CD4-positive, alpha-beta memory T cell (primary cell): ENCODE results near the gene DMAC1. TPM values are rescaled to one million over a fixed set of nuclear protein-coding genes. Genes with fewer than 3 reads are reported as not detected.

ENCODE experiments used
- CTCF ChIA-PET: fragments of 350-600 bp; sonication (Branson Sonifier 250); formaldehyde crosslinking; loops from one replicate; lab custom pipeline; 2021; ENCODE audit warnings: inconsistent platforms; ENCODE audit not compliant: partially characterized antibody; lab: Charles Lee
- POLR2A ChIA-PET: fragments of 350-600 bp; sonication (Branson Sonifier 250); formaldehyde crosslinking; loops from one replicate; lab custom pipeline; 2021; ENCODE audit not compliant: partially characterized antibody; lab: Charles Lee
- DNase-seq, 5 donors: peaks; one replicate each; pipeline versions ENCODE4 v3.0.0 to v3.0.0-alpha.2; 2020 to 2022; ENCODE audit warnings: mixed read lengths in 1 of 5
- H3K27ac ChIP-seq: one replicate; pipeline ENCODE4 v1.7.0; 2013; ENCODE audit warnings: low read depth, low read length
- H3K27me3 ChIP-seq: 2 replicates; pipeline ENCODE4 v1.7.0; 2013; ENCODE audit warnings: mild to moderate bottlenecking, low read length, moderate library complexity; ENCODE audit not compliant: insufficient read depth
- H3K36me3 ChIP-seq: 2 replicates; pipeline ENCODE4 v1.7.0; 2013; ENCODE audit warnings: mild to moderate bottlenecking, low read length, moderate library complexity; ENCODE audit not compliant: insufficient read depth
- H3K4me1 ChIP-seq: 2 replicates; pipeline ENCODE4 v1.7.0; 2013; ENCODE audit warnings: mild to moderate bottlenecking, low read length, moderate library complexity; ENCODE audit not compliant: insufficient read depth
- H3K4me3 ChIP-seq, 2 donors: one replicate each; pipeline ENCODE4 v1.7.0; 2013; ENCODE audit warnings: low read length in 2 of 2, mild to moderate bottlenecking in 1 of 2
- H3K9me3 ChIP-seq, 2 donors: one replicate each; pipeline ENCODE4 v1.7.0; 2013; ENCODE audit warnings: low read length in 2 of 2, control low read depth in 1 of 2; ENCODE audit not compliant: control insufficient read depth in 1 of 2
- H3K27ac Mint-ChIP-seq, 7 donors: one replicate each; pipeline ENCODE4 v1.8.0; 2020 to 2021; ENCODE audit warnings: mixed read lengths in 7 of 7, mild to moderate bottlenecking in 6 of 7, inconsistent platforms in 3 of 7, moderate library complexity in 3 of 7
- H3K27me3 Mint-ChIP-seq, 2 donors: one replicate each; pipeline ENCODE4 v1.8.0; 2020 to 2021; ENCODE audit warnings: mixed read lengths in 2 of 2
- H3K36me3 Mint-ChIP-seq, 2 donors: one replicate each; pipeline ENCODE4 v1.8.0; 2020 to 2021; ENCODE audit warnings: mixed read lengths in 2 of 2, inconsistent platforms in 1 of 2, mild to moderate bottlenecking in 1 of 2
- H3K4me1 Mint-ChIP-seq, 4 donors: one replicate each; pipeline ENCODE4 v1.8.0; 2020 to 2021; ENCODE audit warnings: mixed read lengths in 4 of 4, mild to moderate bottlenecking in 1 of 4
- H3K4me3 Mint-ChIP-seq, 8 donors: one replicate each; pipeline ENCODE4 v1.8.0; 2020 to 2021; ENCODE audit warnings: mixed read lengths in 8 of 8, mild to moderate bottlenecking in 7 of 8, moderate library complexity in 6 of 8, inconsistent platforms in 3 of 8
- H3K9me3 Mint-ChIP-seq, 8 donors: one replicate each; pipeline ENCODE4 v1.8.0; 2020 to 2021; ENCODE audit warnings: mixed read lengths in 8 of 8, mild to moderate bottlenecking in 5 of 8, inconsistent platforms in 3 of 8, moderate library complexity in 1 of 8
- intact Hi-C: fragments of 100-400 bp; cut with micrococcal nuclease; formaldehyde crosslinking; loops from one replicate; pipeline ENCODE4 v1.15.1; 2023
- polyA plus RNA-seq, 2 donors: library from polyadenylated mRNA; unstranded; fragments of 300-500 nt; fragmentation: Illumina TruSeq; gene quantifications; one replicate each; pipeline ENCODE4 v1.2.3, GENCODE V29; 2021
- total RNA-seq, 2 experiments: library from RNA; stranded (reverse); gene quantifications; one replicate each; pipeline ENCODE4 v1.2.3, GENCODE V29; 2021

Gene DMAC1
- total and polyA plus RNA-seq, 4 experiments from 2014 or later: 29.2 to 61.0 (median 34.4) TPM

GRCh38 chr9:7785813-7786212 is 13.8 kb downstream of the DMAC1 start:
- Mint-ChIP-seq H3K27me3 (no peaks in the 10 kb centered on the region), H3K27ac (no peak overlapping the region), H3K36me3 (peaks cover under 1 to 6% of the 10 kb centered on the region in 2 donors), H3K4me1 (peaks cover 0 to 8% (median 1%) of the 10 kb centered on the region in 4 donors), H3K9me3 (no peaks in the 10 kb centered on the region), H3K4me3 (no peak overlapping the region)
- Histone ChIP-seq H3K4me1 (no peaks in the 10 kb centered on the region), H3K27ac (no peak overlapping the region), H3K4me3 (no peak overlapping the region), H3K9me3 (no peaks in the 10 kb centered on the region), H3K27me3 (no peaks in the 10 kb centered on the region), H3K36me3 (no peaks in the 10 kb centered on the region)
- intact Hi-C loops: no loop called here
- ChIA-PET POLR2A (no interaction called here), CTCF (no interaction called here)
- no peak for DNase-seq

DNA sequence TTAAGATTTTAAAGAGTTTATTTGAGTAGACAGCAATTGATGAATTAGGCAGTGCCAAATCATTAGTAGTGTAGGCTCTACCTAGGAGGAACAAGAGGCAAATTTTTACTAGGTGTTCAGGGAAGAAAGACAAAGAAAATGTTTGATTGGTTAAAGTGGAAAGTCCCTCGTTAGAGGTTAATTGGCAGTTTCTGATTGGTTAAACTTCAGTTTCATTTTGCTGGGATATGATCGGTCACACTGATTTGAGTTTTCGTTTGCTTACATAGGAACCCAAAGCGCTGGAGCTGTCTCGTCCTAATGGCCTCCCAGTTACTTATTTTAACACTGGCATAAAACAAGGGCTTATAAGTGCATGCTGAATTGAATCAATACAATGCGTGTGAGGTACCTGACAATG is 15.1 kb downstream of the DMAC1 start:
- DNase-seq: peak in 2 of 5 donors; percentile 4 to 6
- Mint-ChIP-seq H3K4me1 (peaks cover 0 to 8% (median 1%) of the 10 kb centered on the region in 4 donors), H3K27ac (peak overlapping the region in 1 of 7 donors; percentile 10), H3K36me3 (peaks cover 0 to 6% of the 10 kb centered on the region in 2 donors), H3K9me3 (no peaks in the 10 kb centered on the region), H3K27me3 (peaks cover 0 to 1% of the 10 kb centered on the region in 2 donors), H3K4me3 (no peak overlapping the region)
- H3K36me3 ChIP-seq: no peaks in the 10 kb centered on the region
- ChIA-PET CTCF (no interaction called here), POLR2A (no interaction called here)
- intact Hi-C loops: no loop called here
- H3K27me3 ChIP-seq: no peaks in the 10 kb centered on the region
- no peak overlapping the region for H3K4me3 ChIP-seq
- H3K9me3 ChIP-seq: no peaks in the 10 kb centered on the region
- no peaks in the 10 kb centered on the region for H3K4me1 ChIP-seq
- no peak overlapping the region for H3K27ac ChIP-seq

GRCh38 chr9:7783635-7784063 is 15.9 kb downstream of the DMAC1 start:
- no peaks in the 10 kb centered on the region for H3K9me3 ChIP-seq
- Mint-ChIP-seq H3K36me3 (peaks cover 0 to 6% of the 10 kb centered on the region in 2 donors), H3K4me1 (peaks cover 0 to 8% (median 1%) of the 10 kb centered on the region in 4 donors), H3K27ac (peak overlapping the region in 1 of 7 donors; percentile 35), H3K27me3 (peaks cover 0 to 1% of the 10 kb centered on the region in 2 donors), H3K4me3 (no peak overlapping the region), H3K9me3 (no peaks in the 10 kb centered on the region)
- POLR2A ChIA-PET: no interaction called here
- CTCF ChIA-PET: no interaction called here
- no peaks in the 10 kb centered on the region for H3K4me1 ChIP-seq
- H3K27me3 ChIP-seq: no peaks in the 10 kb centered on the region
- intact Hi-C loops: no loop called here
- DNase-seq: peak in 1 of 5 donors; percentile 21
- H3K36me3 ChIP-seq: no peaks in the 10 kb centered on the region
- no peak overlapping the region for H3K4me3 ChIP-seq
- H3K27ac ChIP-seq: no peak overlapping the region

GRCh38 chr9:7782400-7783120 is 17.0 kb downstream of the DMAC1 start:
- no peaks in the 10 kb centered on the region for H3K9me3 ChIP-seq
- ChIA-PET CTCF (no interaction called here), POLR2A (no interaction called here)
- H3K4me1 ChIP-seq: no peaks in the 10 kb centered on the region
- peaks cover 0 to 2% of the 10 kb centered on the region in 2 donors for H3K36me3 Mint-ChIP-seq
- no peak overlapping the region for H3K4me3 ChIP-seq
- peaks cover 0 to 8% (median 1%) of the 10 kb centered on the region in 4 donors for H3K4me1 Mint-ChIP-seq
- no peak overlapping the region for H3K27ac ChIP-seq
- H3K27ac Mint-ChIP-seq: no peak overlapping the region
- no peaks in the 10 kb centered on the region for H3K27me3 ChIP-seq
- no peak overlapping the region for H3K4me3 Mint-ChIP-seq
- no peak for DNase-seq
- no peaks in the 10 kb centered on the region for H3K36me3 ChIP-seq
- H3K27me3 Mint-ChIP-seq: peaks cover 0 to 1% of the 10 kb centered on the region in 2 donors
- intact Hi-C loops: no loop called here
- no peaks in the 10 kb centered on the region for H3K9me3 Mint-ChIP-seq

- Histone ChIP-seq H3K9me3 (no peaks in the 10 kb centered on the region), H3K4me3 (no peak overlapping the region), H3K27ac (no peak overlapping the region), H3K36me3 (no peaks in the 10 kb centered on the region), H3K4me1 (no peaks in the 10 kb centered on the region), H3K27me3 (no peaks in the 10 kb centered on the region)
- H3K36me3 Mint-ChIP-seq: no peaks in the 10 kb centered on the region
- H3K4me3 Mint-ChIP-seq: no peak overlapping the region
- H3K27me3 Mint-ChIP-seq: peaks cover 0 to 3% of the 10 kb centered on the region in 2 donors
- peaks cover 0 to 8% (median 1%) of the 10 kb centered on the region in 4 donors for H3K4me1 Mint-ChIP-seq
- H3K27ac Mint-ChIP-seq: no peak overlapping the region
- DNase-seq: no peak
- POLR2A ChIA-PET: no interaction called here
- H3K9me3 Mint-ChIP-seq: no peaks in the 10 kb centered on the region
- intact Hi-C loops: no loop called here
- CTCF ChIA-PET: no interaction called here
Measured at GRCh38 chr9:7780261-7780988, 19.2 kb downstream of the DMAC1 start.

DNA sequence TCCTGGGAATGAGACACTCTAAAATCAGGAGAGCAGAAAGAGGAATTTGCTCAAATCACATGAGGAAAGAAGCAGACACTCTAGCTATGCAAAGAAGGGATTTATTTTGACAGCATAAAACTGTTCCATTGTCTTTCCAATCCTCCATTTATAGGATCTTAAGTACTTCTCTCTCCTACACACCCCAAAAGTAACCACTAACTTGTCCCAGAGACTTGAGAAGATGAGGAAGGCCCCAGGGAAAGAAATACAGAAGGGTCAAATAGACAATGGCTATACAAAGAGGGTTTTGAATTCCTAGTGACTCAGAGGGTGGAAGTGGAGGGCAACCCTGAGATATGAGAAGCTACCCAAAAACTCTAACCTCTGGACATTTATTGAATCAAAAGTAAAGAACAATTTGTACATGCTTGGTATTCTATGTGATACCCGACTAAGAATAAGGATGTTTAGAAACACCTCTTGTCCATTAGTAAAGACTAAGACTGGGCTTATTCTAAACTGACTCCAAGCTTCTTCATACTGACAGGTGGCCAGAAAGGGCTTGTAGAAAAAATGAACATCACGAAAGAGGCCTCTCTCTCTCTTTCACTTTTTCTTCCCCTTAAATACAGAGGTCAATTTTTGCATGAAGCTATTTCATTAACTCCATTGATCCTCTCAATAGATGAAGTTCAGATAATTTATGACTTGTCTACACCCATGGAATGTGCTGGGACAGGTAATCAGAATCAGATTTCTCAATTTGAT is 20.6 kb downstream of the DMAC1 start:
- CTCF ChIA-PET: no interaction called here
- intact Hi-C loops: no loop called here
- Mint-ChIP-seq H3K9me3 (no peaks in the 10 kb centered on the region), H3K4me3 (no peak overlapping the region), H3K27ac (peak overlapping the region in 1 of 7 donors; percentile 10), H3K4me1 (peaks cover 0 to 3% (median 0%) of the 10 kb centered on the region in 4 donors), H3K27me3 (peaks cover 3% of the 10 kb centered on the region in 2 donors), H3K36me3 (no peaks in the 10 kb centered on the region)
- no peak overlapping the region for H3K27ac ChIP-seq
- DNase-seq: no peak
- H3K36me3 ChIP-seq: no peaks in the 10 kb centered on the region
- H3K4me3 ChIP-seq: no peak overlapping the region
- POLR2A ChIA-PET: no interaction called here
- no peaks in the 10 kb centered on the region for H3K27me3 ChIP-seq
- H3K9me3 ChIP-seq: no peaks in the 10 kb centered on the region
- H3K4me1 ChIP-seq: no peaks in the 10 kb centered on the region

GRCh38 chr9:7777771-7778170 is 21.8 kb downstream of the DMAC1 start:
- no peak overlapping the region for H3K4me3 Mint-ChIP-seq
- intact Hi-C loops: no loop called here
- H3K36me3 ChIP-seq: no peaks in the 10 kb centered on the region
- POLR2A ChIA-PET: no interaction called here
- peaks cover 5 to 6% of the 10 kb centered on the region in 2 donors for H3K27me3 Mint-ChIP-seq
- DNase-seq: no peak
- no peaks in the 10 kb centered on the region for H3K9me3 Mint-ChIP-seq
- H3K4me3 ChIP-seq: no peak overlapping the region
- CTCF ChIA-PET: no interaction called here
- H3K4me1 Mint-ChIP-seq: no peaks in the 10 kb centered on the region
- no peak overlapping the region for H3K27ac Mint-ChIP-seq
- H3K36me3 Mint-ChIP-seq: no peaks in the 10 kb centered on the region
- H3K27me3 ChIP-seq: no peaks in the 10 kb centered on the region
- no peaks in the 10 kb centered on the region for H3K9me3 ChIP-seq
- no peak overlapping the region for H3K27ac ChIP-seq
- no peaks in the 10 kb centered on the region for H3K4me1 ChIP-seq
